Activated T-helper 2 cell treated with anti-CD3 and anti-CD28 coated beads, Interferon-gamma antibody, Interleukin-2, Interleukin-4, amounts not matched to agents 10 μg/mL and 5 μg/mL and 100 μg/mL, durations not matched to agents 14 hours and 24 hours and 36 hours (primary cell): ENCODE results near the gene SLC4A11. TPM values are rescaled to one million over a fixed set of nuclear protein-coding genes. Genes with fewer than 3 reads are reported as not detected.
A peak's percentile ranks its signal among the peaks of the same experiment; 100 is the strongest.

Experiments
- DNase-seq: peaks from one replicate; pipeline ENCODE4 v3.0.0; 2021; ENCODE audit warnings: low spot score
- H3K27ac Mint-ChIP-seq: one replicate; pipeline ENCODE4 v1.8.0; 2021; ENCODE audit warnings: mixed read lengths
- H3K27me3 Mint-ChIP-seq: one replicate; pipeline ENCODE4 v1.8.0; 2021; ENCODE audit warnings: low read depth, mixed read lengths
- H3K36me3 Mint-ChIP-seq: one replicate; pipeline ENCODE4 v1.8.0; 2021; ENCODE audit warnings: low read depth, mixed read lengths
- H3K4me1 Mint-ChIP-seq: one replicate; pipeline ENCODE4 v1.8.0; 2021; ENCODE audit warnings: low read depth, mixed read lengths
- H3K4me3 Mint-ChIP-seq: one replicate; pipeline ENCODE4 v1.8.0; 2021; ENCODE audit warnings: low read depth, mild to moderate bottlenecking, moderate library complexity, mixed read lengths
- H3K9me3 Mint-ChIP-seq: one replicate; pipeline ENCODE4 v1.8.0; 2021; ENCODE audit warnings: mixed read lengths
- intact Hi-C: fragments of 100-400 bp; cut with micrococcal nuclease; formaldehyde crosslinking; loops from one replicate; pipeline ENCODE4 v1.15.1; 2023
- total RNA-seq: library from RNA; stranded (reverse); gene quantifications from 2 replicates; pipeline ENCODE4 v1.2.3, GENCODE V29; 2022

Gene SLC4A11
- total RNA-seq, result 1.6 and 2.5 TPM in 2 replicates

DNA sequence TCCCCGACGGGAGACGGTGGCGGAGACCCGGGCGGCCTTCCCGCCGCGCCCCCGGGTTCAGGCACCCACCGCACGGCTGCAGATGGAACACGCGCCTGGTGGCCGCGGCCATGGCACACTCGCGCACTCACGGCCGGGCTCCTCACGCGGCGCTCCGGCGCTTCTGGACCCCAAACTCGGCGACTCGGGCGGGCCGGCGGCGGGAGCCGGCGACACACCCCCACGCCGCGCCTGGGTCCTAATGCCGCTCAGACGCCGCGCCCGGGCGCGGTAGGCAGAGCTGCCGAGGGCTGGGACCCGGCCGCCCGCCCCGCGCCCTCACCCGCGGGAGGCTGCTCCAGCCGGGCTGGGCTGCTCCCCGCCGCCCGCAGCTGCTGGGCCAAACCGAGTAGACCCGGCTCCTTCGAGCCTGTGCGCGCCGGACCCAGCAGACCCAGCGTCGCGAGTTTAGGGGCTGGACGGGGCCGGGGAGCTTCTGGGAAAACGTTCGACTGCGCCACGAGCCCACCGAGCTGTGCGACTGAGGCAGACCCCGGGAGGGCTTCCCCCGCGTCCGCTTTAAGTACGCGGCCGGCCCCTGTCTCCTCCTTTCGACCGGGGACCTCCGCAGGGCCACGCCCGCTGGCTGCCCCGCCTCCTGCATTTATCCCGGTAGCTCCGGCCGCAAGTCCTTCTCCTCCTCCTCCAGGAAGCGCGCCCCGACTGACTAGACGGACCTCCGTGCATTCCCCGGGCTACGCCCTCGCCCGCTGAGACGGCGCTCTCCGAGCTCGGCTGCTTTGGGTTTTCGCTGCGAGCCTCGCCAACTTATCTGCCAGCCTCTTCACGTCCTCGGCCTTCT, at the start of gene SLC4A11:
TSS of gene SLC4A11 (minus strand) at position 165 of the 841 bp plus-strand sequence. CDS start at position 112, 53 bp downstream.
- peaks cover 55% of the 10 kb centered on the region for H3K27me3 Mint-ChIP-seq
- H3K27ac Mint-ChIP-seq, result no peak within 1 kb of the TSS

DNA sequence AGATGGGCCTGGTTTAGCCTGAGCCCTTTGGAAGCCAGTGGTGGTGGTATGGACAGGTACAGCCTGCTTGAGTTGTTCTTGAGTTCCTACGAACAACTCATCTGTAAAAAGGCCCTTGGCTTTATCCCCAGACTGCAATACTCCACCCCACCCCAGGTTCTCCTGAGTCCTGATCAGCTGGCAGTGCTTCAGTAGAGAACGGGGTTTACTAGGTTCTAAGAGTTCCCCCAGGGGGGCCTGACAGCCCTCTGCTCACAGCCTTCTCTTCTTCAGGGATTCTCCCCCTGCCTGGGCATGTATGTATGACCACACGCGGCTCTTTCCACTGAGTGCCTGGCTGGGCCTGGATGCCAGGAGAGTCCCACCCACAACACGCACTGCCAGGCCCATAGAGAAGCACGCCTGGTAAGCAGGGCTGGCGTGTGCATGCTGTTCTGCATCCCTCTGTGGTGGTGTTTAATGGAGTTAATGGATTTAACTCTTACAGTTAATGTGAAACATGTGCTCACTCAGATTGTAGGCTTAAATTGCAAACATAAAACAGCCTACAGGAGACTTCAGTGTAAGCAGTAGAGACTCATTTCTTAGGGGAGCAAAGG, 44.3 kb upstream of the SLC4A11 start:
- no peak overlapping the region for H3K27ac Mint-ChIP-seq
- no peaks in the 10 kb centered on the region for H3K4me1 Mint-ChIP-seq
- H3K27me3 Mint-ChIP-seq, result no peaks in the 10 kb centered on the region
- no peaks in the 10 kb centered on the region for H3K36me3 Mint-ChIP-seq
- intact Hi-C loops, result no loop called here
- H3K9me3 Mint-ChIP-seq, result no peaks in the 10 kb centered on the region
- no peak overlapping the region for H3K4me3 Mint-ChIP-seq
- DNase-seq, result no peak

More for the DNA sequence above, at the start of gene SLC4A11:
- intact Hi-C loops, result loop anchor here (2.0 kb wide), 1 partner anchor 232 kb away; the partner anchor contains the start of gene ATRN
- Mint-ChIP-seq H3K4me3 (peak within 1 kb of the TSS; percentile 85), H3K36me3 (no peaks in the 10 kb centered on the region), H3K9me3 (no peaks in the 10 kb centered on the region), H3K4me1 (peaks cover 8% of the 10 kb centered on the region)
- DNase-seq, result peak; percentile 34

DNA sequence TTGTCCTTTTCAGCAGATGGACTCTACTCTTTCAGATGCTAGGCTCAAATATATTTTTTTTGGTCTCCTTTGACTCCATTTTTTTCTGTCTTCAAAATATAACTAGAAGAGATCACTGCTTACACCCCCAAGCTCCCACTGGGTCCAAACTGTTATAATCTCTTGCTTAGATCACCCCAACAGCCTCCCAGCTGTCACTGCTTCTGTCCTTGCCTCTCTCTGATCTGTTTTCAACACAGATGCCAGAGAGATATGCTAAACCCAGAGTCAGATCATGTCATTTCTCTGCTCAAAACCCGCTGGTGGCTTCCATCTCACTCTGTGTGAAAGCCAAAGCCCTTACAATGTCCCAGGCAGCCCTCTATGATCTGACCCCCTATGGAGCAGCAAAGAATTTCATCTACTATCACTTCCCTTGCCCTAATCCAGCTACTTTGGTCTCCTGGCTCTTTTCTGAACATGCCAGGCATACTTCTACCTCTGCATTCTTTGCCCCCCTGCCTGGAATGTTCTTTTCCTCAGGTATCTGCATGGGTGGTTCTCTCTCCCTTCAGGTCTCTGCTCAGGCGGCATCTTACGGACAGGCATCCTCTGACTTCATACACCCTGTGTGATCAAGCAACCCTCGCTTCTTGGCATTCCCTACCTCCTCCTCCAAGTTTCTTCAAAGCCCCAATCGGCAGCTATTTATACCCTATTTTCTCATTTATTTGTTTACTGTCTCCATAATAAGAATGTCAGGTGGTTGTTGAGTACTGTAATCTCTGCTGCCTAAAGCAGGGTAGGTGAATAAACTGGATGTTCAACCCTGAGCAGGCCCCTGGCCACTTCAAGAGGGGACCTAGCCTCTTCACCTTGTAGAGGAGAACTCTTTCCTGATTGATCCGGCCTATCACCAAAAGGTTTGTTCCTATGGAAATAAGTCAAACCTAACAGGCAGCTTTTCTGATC, 43.6 kb upstream of the SLC4A11 start:
- Mint-ChIP-seq H3K27ac (no peak overlapping the region), H3K27me3 (no peaks in the 10 kb centered on the region), H3K36me3 (no peaks in the 10 kb centered on the region), H3K4me1 (no peaks in the 10 kb centered on the region), H3K9me3 (no peaks in the 10 kb centered on the region), H3K4me3 (no peak overlapping the region)
- intact Hi-C loops, result no loop called here
- no peak for DNase-seq

DNA sequence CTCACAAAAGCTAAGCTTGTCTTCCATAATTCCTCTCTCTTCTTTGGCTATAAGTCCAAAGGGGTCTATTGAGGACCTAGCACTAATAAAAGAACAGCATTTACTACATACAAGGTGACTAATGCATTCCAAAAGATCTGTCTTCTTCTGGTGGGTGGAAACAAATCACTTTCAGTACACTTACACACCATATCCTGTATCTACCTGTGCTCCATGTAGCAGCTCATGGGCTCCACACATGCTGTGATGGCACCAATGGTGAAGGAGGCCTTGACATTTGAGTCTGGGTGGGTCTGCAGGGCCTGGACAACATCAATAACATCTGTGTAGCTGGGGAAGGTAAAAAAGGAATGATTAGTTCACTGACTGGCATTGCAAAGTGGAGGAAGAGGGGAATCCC, 42.4 kb upstream of the SLC4A11 start:
- DNase-seq, result no peak
- Mint-ChIP-seq H3K4me3 (no peak overlapping the region), H3K36me3 (no peaks in the 10 kb centered on the region), H3K27ac (no peak overlapping the region), H3K9me3 (no peaks in the 10 kb centered on the region), H3K27me3 (no peaks in the 10 kb centered on the region), H3K4me1 (no peaks in the 10 kb centered on the region)
- intact Hi-C loops, result no loop called here

DNA sequence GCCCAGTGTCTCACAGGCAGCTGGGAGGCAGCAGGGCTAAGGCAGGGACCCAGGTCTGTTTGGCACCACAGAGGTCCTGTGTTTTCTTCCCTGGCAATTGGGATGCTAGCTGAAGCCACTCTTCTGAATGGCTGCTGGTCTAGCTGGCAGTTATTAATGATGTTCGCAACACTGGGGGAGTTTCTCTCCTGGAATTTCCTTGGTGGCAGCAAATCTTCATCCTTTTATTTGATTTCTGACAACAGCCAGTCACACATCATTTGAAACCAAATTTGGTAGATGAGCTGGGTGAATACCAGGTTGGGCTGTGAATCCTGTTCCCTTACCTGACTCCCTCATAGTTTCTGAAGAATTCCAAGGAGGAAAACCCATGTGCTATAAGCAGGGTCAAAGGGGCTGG, 40.8 kb upstream of the SLC4A11 start:
- no peaks in the 10 kb centered on the region for H3K9me3 Mint-ChIP-seq
- intact Hi-C loops, result loop anchor here (5.0 kb wide), 1 partner anchor 62 kb away; no protein-coding TSS in a partner anchor
- no peak overlapping the region for H3K4me3 Mint-ChIP-seq
- no peaks in the 10 kb centered on the region for H3K36me3 Mint-ChIP-seq
- H3K4me1 Mint-ChIP-seq, result no peaks in the 10 kb centered on the region
- H3K27ac Mint-ChIP-seq, result no peak overlapping the region
- no peak for DNase-seq
- no peaks in the 10 kb centered on the region for H3K27me3 Mint-ChIP-seq

DNA sequence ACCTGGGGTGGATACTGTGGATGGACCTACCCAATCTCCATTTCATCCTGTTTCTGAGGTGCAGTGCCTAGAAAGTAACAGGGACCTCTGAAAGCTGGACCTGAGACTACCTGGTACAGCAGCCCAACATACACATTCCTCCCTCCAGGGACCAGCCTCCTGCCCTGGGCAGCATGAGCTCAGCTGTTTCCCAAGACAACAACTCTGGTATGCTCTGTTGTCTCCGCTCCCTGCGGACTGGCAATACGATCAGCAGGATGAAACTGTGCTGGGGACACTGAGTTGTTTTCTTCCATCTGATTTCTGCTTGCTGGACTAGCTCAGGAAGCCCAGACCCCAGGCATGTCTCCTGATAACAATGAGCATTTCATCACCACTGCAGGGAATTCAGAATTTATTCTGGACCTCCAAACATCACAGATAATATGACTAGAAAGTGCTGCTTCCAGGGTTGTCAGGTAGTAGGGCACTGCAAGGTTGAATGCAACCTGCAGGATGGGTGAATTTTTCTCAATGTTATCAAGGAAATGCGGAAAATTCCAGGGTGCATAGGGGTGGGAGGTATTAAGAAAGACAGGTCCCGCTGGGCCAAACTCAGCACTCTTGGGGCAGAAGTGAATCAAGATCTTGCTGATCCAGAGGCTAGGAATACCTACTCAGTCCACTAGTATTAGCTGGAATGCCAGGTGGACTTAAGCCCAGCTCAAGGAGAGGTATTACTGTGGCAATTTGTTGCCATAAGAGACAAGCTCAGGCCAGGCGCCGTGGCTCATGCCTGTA, 38.9 kb upstream of the SLC4A11 start:
- H3K36me3 Mint-ChIP-seq, result no peaks in the 10 kb centered on the region
- no peak overlapping the region for H3K27ac Mint-ChIP-seq
- intact Hi-C loops, result loop anchor here (5.0 kb wide), 1 partner anchor 61 kb away; no protein-coding TSS in a partner anchor
- no peak for DNase-seq
- no peaks in the 10 kb centered on the region for H3K9me3 Mint-ChIP-seq
- no peaks in the 10 kb centered on the region for H3K27me3 Mint-ChIP-seq
- no peaks in the 10 kb centered on the region for H3K4me1 Mint-ChIP-seq
- no peak overlapping the region for H3K4me3 Mint-ChIP-seq

DNA sequence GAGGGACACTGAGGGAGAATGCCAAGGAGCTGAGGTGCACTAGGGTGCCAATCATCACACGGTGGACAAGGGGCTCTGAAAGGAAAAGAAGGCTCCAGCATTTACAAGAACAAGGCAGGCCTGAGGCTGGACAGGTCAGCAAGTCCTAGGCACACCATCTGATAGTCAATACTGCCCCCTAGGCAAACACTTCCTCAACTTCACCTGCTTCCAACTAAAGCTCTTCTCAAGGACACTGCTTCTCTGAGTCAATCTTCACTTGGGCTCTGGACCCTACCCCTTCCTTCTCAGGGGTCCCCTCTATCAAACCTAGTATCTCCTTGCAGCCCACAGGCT, 37.7 kb upstream of the SLC4A11 start:
- intact Hi-C loops, result loop anchor here (5.0 kb wide), 1 partner anchor 59 kb away; no protein-coding TSS in a partner anchor
- no peak for DNase-seq
- H3K4me1 Mint-ChIP-seq, result no peaks in the 10 kb centered on the region
- H3K4me3 Mint-ChIP-seq, result no peak overlapping the region
- no peaks in the 10 kb centered on the region for H3K27me3 Mint-ChIP-seq
- no peaks in the 10 kb centered on the region for H3K9me3 Mint-ChIP-seq
- H3K36me3 Mint-ChIP-seq, result no peaks in the 10 kb centered on the region
- H3K27ac Mint-ChIP-seq, result no peak overlapping the region

DNA sequence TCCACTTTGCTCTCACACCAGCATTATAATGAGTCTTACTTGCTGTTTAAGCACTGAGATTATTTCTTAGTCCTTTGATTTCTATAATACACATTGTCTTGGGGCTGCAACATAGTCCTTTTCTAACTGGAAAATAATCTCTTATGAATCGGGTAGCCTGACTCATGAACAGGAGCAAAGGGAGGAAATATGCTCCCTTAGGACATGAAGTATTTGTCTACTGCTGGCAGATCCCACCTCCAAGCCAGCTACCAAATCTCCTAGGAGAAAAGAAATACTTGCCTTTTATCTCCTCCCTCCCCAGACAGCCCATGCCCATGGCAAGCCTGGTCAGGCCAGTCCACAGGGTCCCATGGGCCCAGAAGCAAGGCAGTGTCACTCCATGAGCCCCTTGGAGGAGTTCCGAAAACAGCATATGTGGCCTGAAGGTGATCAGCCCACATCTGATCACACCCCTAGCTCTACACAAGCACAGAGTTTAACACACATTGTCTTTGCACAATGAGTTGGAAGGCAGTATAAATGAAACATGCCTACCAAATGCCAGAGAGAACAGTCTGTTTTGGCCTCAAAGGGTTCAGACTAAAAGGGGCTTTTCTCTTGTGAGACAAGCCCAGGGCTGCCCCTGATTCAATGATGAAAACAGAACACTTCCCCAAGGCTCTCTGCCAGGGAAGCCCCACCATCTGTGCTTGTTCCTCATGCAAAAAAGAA, 37.1 kb upstream of the SLC4A11 start:
- H3K4me1 Mint-ChIP-seq, result no peaks in the 10 kb centered on the region
- intact Hi-C loops, result loop anchor here (5.0 kb wide), 1 partner anchor 59 kb away; no protein-coding TSS in a partner anchor
- H3K9me3 Mint-ChIP-seq, result no peaks in the 10 kb centered on the region
- no peak overlapping the region for H3K4me3 Mint-ChIP-seq
- no peaks in the 10 kb centered on the region for H3K36me3 Mint-ChIP-seq
- no peak for DNase-seq
- H3K27ac Mint-ChIP-seq, result no peak overlapping the region
- no peaks in the 10 kb centered on the region for H3K27me3 Mint-ChIP-seq

DNA sequence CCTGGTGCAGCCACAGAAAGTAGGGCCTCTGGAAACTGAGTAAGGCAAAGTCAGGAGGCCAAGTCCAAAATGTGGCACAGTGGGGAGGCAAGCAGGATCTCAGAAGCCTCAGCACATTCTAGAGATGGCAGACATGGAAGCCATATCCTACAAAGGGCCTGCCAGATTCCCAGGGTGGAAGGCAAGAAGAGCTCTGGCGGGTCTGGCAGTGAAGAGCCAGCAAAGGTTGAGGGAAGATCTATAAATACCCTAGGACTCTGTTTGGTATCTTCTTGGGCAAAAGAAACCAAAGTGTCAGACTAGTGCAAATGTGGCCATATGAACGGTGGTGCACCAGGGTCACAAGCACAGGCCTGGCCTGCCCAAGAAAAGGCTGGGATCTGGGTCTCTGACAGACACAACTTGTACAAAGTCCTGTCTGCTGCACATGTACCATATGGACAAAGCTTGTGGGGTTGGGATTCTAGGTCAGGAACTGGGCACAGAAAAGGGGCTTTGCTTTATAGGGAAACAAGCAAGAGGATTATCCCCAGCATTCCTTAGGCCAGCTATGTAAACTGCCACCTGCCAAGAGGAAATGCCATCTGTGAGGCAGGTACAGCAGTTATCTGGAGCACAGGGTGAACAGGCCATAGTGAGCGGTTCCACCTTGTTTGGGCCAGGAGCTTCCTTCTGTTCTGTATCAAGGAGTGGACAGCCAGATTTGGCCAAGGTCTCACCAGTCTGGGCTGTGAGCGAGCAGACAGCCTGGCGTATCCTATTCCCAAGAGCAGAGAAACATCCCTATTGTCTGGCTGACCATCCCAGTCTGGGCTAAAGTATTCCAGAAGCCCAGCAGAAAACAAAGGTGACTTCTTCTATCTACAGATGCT, 36.3 kb upstream of the SLC4A11 start:
- Mint-ChIP-seq H3K4me1 (no peaks in the 10 kb centered on the region), H3K36me3 (no peaks in the 10 kb centered on the region), H3K9me3 (no peaks in the 10 kb centered on the region), H3K27me3 (no peaks in the 10 kb centered on the region), H3K4me3 (no peak overlapping the region), H3K27ac (no peak overlapping the region)
- DNase-seq, result no peak
- intact Hi-C loops, result loop anchor here (5.0 kb wide), 1 partner anchor 58 kb away; no protein-coding TSS in a partner anchor

DNA sequence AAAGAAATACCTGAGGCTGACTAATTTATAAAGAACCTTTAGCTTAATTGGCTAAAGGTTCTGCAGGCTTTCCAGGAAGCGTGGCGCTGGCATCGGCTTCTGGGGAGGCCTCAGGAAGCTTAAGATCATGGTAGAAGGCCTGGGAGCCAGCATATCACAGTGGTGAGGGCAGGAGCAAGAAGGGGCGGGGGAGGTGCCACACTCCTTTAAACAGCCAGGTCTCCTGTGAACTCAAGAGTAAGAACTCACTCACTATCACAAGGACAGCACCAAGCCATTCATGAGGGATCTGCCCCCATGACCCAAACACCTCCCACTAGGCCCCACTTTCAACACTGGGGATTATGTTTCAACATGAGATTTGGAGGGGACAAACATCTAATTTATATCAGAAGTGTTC, 34.4 kb upstream of the SLC4A11 start:
- no peaks in the 10 kb centered on the region for H3K27me3 Mint-ChIP-seq

DNA sequence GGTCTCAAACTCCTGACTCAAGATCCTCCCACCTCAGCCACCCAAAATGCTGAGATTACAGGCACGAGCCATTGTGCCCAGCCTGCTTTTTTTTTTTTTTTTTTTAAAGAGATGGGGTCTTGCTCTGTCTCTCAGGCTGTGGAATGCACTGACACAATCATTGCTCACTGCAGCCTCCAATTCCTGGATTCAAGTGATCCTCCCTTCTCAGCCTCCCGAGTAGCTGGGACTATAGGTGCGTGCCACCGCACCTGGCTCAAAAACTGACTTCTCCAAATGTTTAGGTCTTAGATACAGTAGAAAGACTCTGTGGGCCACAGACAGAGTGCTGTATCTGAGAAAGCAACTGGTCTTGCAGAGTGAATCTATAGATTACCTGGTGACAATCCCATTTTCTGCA, 31.1 kb upstream of the SLC4A11 start:
- DNase-seq, result no peak
- H3K27me3 Mint-ChIP-seq, result no peaks in the 10 kb centered on the region
- no peaks in the 10 kb centered on the region for H3K9me3 Mint-ChIP-seq
- no peaks in the 10 kb centered on the region for H3K36me3 Mint-ChIP-seq
- H3K27ac Mint-ChIP-seq, result no peak overlapping the region
- no peak overlapping the region for H3K4me3 Mint-ChIP-seq
- intact Hi-C loops, result no loop called here
- H3K4me1 Mint-ChIP-seq, result no peaks in the 10 kb centered on the region

More for the DNA sequence above, 34.4 kb upstream of the SLC4A11 start:
- intact Hi-C loops, result no loop called here
- Mint-ChIP-seq H3K9me3 (no peaks in the 10 kb centered on the region), H3K36me3 (no peaks in the 10 kb centered on the region), H3K4me3 (no peak overlapping the region), H3K4me1 (no peaks in the 10 kb centered on the region), H3K27ac (no peak overlapping the region)
- DNase-seq, result no peak
